GM21619 (cell line): ENCODE measurements around the gene ERC2.

Experiments
- ATAC-seq: cut with Tn5 transposase; IDR thresholded peaks from one replicate; pipeline ENCODE4 v1.9.1; 2021; ENCODE audit not compliant: unreplicated experiment

The ERC2 gene

DNA sequence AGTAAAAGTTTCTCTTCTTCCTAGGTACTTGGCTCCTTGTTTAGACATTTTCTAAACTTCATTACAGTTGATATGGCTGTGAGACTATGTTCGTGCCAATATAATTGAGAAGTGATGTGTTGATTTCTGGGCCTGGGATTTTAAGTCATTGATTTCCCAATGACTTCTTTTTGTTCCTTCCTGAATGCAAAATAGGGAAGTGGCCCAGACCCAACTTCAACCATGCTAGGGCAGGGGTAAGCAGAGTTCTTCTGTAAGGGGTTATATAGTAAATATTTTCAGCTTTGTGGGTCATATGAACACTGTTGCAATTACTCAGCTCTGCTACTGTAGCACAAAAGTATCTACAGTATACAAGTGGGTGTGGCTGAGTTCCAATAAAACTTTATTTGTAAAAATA lies 661.1 kb downstream of the ERC2 start:
- no peak for ATAC-seq

GRCh38 chr3:55805169-55805568 lies 663.1 kb downstream of the ERC2 start:
- no peak for ATAC-seq

GRCh38 chr3:55804170-55805095 lies 663.8 kb downstream of the ERC2 start:
- no peak for ATAC-seq

DNA sequence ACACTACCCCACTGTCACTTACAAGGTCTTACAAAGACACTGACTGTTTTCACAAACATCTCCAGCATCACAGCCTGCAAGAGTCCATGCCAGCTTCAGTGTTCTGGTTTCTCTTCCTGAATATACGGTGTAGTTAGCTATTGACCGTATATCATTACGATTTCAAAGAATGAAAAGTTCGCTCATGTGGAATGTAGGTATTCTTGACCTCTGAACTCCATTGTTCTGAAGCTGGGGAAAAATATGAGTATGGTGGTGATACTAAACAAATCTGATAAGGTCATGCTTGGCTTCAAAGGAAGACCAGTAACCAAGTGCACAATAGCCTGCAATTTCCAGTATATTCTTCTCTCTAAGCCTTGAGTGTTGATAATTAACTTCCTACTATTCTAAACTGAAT lies 665.5 kb downstream of the ERC2 start:
- ATAC-seq = no peak

DNA sequence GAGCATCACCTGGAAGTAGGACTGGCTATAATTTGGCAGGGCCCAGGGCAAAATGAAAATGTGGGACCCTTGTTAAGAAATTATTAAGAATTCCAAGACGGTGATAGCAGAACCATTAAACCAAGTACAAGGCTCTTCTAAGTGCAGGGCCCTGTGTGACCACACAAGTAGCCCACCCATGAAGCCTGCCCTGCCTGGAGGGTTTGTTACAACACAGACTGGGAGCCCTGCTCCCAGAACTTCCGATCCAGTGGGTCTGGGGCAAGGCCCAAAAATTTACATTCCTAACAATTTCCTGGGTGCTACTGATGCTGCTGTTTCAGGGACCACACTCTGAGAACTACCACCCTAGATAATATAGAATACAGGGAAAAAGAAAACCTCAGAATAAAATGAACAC lies 666.6 kb downstream of the ERC2 start:
- ATAC-seq = no peak

GRCh38 chr3:55801068-55801467 lies 667.2 kb downstream of the ERC2 start:
- no peak for ATAC-seq

- ATAC-seq = no peak
Measured at GRCh38 chr3:55797775-55798174, 670.5 kb downstream of the ERC2 start.

GRCh38 chr3:55797084-55797483 lies 671.2 kb downstream of the ERC2 start:
- no peak for ATAC-seq

DNA sequence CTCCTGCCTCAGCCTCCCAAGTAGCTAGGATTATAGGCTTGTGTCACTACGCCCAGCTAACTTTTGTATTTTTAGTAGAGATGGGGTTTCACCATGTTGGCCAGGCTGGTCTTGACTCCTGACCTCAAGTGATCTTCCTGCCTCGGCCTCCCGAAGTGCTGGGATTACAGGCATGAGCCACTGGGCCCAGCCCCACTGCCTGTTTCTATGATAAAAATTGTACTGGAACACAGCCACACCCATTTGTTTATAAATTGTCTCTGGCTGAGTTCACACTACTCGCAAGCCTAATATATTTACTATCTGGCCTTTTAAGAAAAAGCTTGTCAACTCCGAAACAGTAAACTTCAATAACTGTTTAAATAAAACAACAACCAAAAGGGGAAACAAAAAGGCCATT lies 671.7 kb downstream of the ERC2 start:
- ATAC-seq = no peak

- no peak for ATAC-seq
Measured at GRCh38 chr3:55795746-55796145, 672.5 kb downstream of the ERC2 start.

GRCh38 chr3:55795296-55795695 lies 673.0 kb downstream of the ERC2 start:
- no peak for ATAC-seq

- ATAC-seq = no peak
Measured at GRCh38 chr3:55792742-55793141, 675.5 kb downstream of the ERC2 start.

DNA sequence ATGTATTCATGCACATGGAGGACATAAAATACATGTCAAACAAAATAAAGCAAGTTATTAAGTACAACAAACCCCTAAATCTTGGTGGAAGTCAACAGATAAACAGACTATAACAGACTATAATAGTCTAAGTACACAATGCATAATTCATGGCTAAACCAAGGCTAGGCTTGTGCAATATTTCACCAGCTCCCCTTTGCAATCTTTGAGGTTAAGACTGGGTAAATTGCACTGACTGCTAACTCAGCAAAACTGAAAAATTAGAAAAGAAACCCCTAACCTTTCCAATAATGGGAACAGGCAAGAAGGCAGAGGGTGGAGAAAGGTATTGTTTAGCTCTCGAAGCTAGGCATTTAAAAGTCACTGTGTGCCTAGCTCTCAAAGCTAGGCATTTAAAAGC lies 676.3 kb downstream of the ERC2 start:
- no peak for ATAC-seq

DNA sequence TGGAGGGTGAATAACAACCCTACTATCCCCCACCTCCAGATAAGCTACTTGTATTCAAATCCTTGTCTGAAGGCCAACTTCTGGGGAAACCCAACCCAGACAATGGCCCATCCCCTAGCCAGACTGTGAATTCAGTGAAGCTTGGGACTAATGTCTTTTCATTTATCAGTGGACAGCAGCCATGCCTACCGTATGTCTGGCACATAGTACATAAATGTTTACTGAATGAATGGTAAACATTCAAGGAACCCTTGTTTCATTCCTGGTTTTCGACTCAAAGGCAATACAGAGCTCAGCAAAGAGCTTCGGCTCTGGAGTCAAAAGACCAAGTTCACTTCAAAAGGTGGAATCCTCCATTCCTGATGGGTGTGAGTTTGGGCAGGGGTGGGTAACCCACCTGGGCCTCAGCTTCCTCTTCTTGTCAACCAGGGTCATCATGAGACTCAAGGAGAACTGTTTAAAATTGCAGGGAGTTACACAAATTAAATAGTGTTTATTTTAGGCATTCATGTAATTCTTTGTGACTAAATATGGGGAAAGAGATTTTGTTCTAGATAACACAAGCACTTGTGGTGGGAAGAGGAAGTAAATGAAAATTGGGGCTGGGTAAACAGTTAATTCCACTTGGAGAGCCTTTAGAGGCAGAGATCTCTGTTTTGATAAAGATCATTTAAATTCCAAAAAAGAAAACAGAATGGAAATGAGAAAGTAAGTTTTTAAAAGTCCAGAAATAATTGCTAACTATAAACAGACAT lies 677.5 kb downstream of the ERC2 start:
- ATAC-seq = no peak

- ATAC-seq = no peak
Measured at GRCh38 chr3:55789516-55789915, 678.8 kb downstream of the ERC2 start.

DNA sequence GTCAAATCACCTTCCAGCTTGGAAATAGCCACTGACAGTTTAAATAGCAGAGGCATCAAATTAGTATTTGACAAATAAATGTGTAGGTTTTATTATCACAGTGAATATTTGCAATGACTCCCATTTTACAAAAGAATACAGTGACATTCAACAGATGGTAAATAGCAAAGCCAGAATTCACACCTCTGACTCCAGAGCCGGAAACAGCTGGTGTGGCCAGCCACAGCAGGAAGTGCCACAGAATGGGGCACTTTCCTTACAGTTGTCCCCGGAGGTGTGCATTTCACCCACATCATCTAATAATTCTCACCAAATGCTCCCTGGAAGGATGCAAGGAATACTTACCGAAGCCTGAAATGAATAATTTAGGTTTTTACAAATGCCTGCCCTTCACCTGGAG lies 685.5 kb downstream of the ERC2 start:
- ATAC-seq = no peak

DNA sequence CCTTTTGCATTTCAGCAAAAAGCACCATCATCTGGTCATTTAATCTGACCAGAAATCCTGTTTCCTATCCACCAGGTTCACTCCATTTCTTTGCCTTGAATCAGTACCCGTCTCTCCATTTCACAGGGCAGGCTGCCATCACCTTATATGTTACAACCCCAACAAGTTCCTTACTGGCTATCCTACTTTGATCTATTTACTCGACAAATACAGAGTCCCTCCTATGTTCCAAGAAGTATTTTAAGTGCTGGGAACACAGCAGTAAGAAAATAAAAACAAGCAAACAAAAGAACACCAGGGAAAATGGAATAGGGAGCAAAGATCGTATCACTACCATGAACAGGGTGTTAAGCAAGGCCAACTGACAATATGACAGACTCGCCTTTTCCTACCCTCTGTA lies 685.9 kb downstream of the ERC2 start:
- ATAC-seq = no peak

- no peak for ATAC-seq
Measured at GRCh38 chr3:55780913-55781312, 687.4 kb downstream of the ERC2 start.

- ATAC-seq = no peak
Measured at GRCh38 chr3:55779543-55779942, 688.7 kb downstream of the ERC2 start.

DNA sequence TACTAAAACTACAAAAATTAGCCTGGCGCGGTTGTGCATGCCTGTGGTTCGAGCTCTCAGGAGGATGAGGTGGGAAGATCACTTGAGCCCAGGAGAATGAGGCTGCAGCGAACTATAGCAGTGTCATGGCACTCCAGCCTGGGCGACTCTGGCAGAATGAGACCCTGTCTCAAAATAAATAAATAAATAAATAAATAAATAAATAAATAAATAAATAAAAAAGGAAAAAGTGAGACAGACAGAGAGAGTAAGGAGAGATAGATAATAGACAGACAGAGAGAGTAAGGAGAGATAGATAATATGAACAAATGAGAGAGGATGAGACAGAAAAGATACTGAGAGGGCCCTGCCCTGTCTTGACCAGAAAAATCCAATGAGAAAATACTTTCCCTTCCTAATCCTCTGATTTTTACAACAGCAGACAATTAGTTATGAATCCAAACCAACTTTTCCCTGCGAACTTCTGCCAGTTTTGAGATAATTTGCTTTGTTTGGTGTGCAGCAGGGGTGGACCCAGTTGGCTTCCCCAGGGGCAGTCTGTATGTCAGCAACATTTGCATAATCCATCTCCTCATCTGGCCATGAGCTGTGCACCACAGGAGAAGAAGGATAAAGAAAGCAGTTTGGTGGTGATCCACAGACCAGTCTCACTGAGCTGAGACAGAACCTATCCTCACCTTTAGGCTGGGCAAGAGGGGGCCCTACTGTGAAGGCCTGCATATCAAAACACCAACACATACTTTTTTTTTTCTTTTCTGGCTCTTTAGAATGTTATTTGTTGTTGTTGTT lies 692.7 kb downstream of the ERC2 start:
- no peak for ATAC-seq

DNA sequence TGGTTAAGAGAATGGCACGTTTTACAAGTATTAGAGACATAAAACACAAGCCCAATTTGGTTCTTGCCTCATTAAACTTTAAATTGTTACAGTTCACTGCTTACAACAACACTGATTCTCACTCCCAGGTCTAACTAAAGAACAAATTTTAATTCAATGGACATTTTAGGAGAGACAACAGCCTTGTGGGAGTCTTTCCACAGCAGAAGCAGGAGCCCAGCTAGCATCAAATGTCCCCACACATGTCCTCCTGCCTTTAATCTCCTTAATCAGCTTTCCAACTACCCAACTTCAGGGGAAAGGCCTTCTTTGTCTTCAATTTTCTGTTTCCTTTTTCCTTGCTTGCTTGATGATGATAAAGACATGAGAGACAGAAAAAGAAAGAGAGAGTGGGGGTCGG lies 693.4 kb downstream of the ERC2 start:
- no peak for ATAC-seq
